Ishikawa (cell line): Measurements from ENCODE around the gene NEO1.

ENCODE experiments used
- EP300 ChIP-seq: IDR thresholded peaks from 2 replicates; pipeline ENCODE4 v1.6.1; 2012; ENCODE audit warnings: borderline replicate concordance
- RAD21 ChIP-seq: IDR thresholded peaks from 2 replicates; pipeline ENCODE4 v1.6.1; 2012; ENCODE audit warnings: low read depth
- REST ChIP-seq: IDR thresholded peaks from 2 replicates; pipeline ENCODE4 v1.6.1; 2012; ENCODE audit warnings: low read depth, mild to moderate bottlenecking
- TAF1 ChIP-seq: IDR thresholded peaks from 2 replicates; pipeline ENCODE4 v1.6.1; 2012; ENCODE audit warnings: low read depth, mild to moderate bottlenecking
- YY1 ChIP-seq: IDR thresholded peaks from 2 replicates; pipeline ENCODE4 v1.6.1; 2012; ENCODE audit warnings: low read depth
- TF ChIP-seq, protein P1 (sequence below): IDR thresholded peaks from 2 replicates; pipeline ENCODE4 v1.6.1; 2012

- TF ChIP-seq RAD21 (no peak), EP300 (no peak), REST (no peak), YY1 (no peak), TAF1 (no peak)
- TF ChIP-seq, protein P1, sequence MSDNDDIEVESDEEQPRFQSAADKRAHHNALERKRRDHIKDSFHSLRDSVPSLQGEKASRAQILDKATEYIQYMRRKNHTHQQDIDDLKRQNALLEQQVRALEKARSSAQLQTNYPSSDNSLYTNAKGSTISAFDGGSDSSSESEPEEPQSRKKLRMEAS: no peak
These were observed 26.5 kb downstream of the NEO1 start for GRCh38 chr15:73078722-73079121.
